ENCODE data around the gene CSF1.

GRCh38 chr1:109897259-109897955 is 13.2 kb upstream of the CSF1 start:
- TF ChIP-seq CTCF (conservative IDR thresholded peaks at IDR 0.05; ENCODE audit: low read depth in 2 of 2) = no peak
- TF ChIP-seq POLR2AphosphoS5 (IDR thresholded peaks at IDR 0.05; ENCODE audit: low read depth) = no peak
- TF ChIP-seq REST (IDR thresholded peaks at IDR 0.05; ENCODE audit: unreplicated experiment) = no peak
- no peak for TF ChIP-seq EZH2phosphoT487 (IDR thresholded peaks at IDR 0.05; ENCODE audit: unreplicated experiment)
- TF ChIP-seq ETS1 (IDR thresholded peaks at IDR 0.05) = no peak
- TF ChIP-seq CREB1 (CRISPR knock-in tag; IDR thresholded peaks at IDR 0.05; ENCODE audit: low read depth) = no peak
- no peak for TF ChIP-seq EZH2 (IDR thresholded peaks at IDR 0.05; ENCODE audit: low read depth, unreplicated experiment)
- no peak for TF ChIP-seq JUNB (IDR thresholded peaks at IDR 0.05; ENCODE audit: unreplicated experiment)
- no peak for TF ChIP-seq NANOG (IDR thresholded peaks at IDR 0.05; ENCODE audit: borderline replicate concordance)

Measured in GM23338 (cell line).